ENCODE results near the gene ITGA6. TPM values are rescaled to one million over a fixed set of nuclear protein-coding genes. Genes with fewer than 3 reads are reported as not detected.

The ITGA6 gene
- total RNA-seq, 1 donor from 2014 or later, result 32.6 TPM

GRCh38 chr2:172416447-172417058, 10.8 kb upstream of the ITGA6 start:
- DNase-seq, result no peak

GRCh38 chr2:172420216-172420615, 7.2 kb upstream of the ITGA6 start:
- no peak for DNase-seq

GRCh38 chr2:172423160-172423559, 4.2 kb upstream of the ITGA6 start:
- no peak for DNase-seq

GRCh38 chr2:172425336-172425735, 2.0 kb upstream of the ITGA6 start:
- no peak for DNase-seq

GRCh38 chr2:172426635-172427255, 641 bp upstream of the ITGA6 start:
- DNase-seq, result no peak

- DNase-seq, result no peak
These were observed 825 bp downstream of the ITGA6 start for GRCh38 chr2:172427990-172428831.

GRCh38 chr2:172428832-172429210, 1.4 kb downstream of the ITGA6 start:
- DNase-seq, result no peak

- no peak for DNase-seq
These were observed 2.0 kb downstream of the ITGA6 start for GRCh38 chr2:172429301-172429968.

- DNase-seq, result no peak
These were observed 2.6 kb downstream of the ITGA6 start for GRCh38 chr2:172430027-172430426.

- no peak for DNase-seq
These were observed 3.3 kb downstream of the ITGA6 start for GRCh38 chr2:172430678-172431077.

GRCh38 chr2:172431463-172431862, 4.1 kb downstream of the ITGA6 start:
- DNase-seq, result no peak

GRCh38 chr2:172431993-172432392, 4.6 kb downstream of the ITGA6 start:
- DNase-seq, result no peak

GRCh38 chr2:172433144-172433543, 5.8 kb downstream of the ITGA6 start:
- DNase-seq, result no peak

- DNase-seq, result no peak
These were observed 7.6 kb downstream of the ITGA6 start for GRCh38 chr2:172434821-172435605.

GRCh38 chr2:172435606-172435911, 8.2 kb downstream of the ITGA6 start:
- no peak for DNase-seq

GRCh38 chr2:172436889-172437288, 9.5 kb downstream of the ITGA6 start:
- DNase-seq, result no peak

GRCh38 chr2:172437419-172438341, 10.3 kb downstream of the ITGA6 start:
- DNase-seq, result no peak

- no peak for DNase-seq
These were observed 11.5 kb downstream of the ITGA6 start for GRCh38 chr2:172438741-172439508.

- no peak for DNase-seq
These were observed 12.1 kb downstream of the ITGA6 start for GRCh38 chr2:172439509-172439860.

GRCh38 chr2:172439911-172440310, 12.5 kb downstream of the ITGA6 start:
- DNase-seq, result no peak

- DNase-seq, result no peak
These were observed 13.4 kb downstream of the ITGA6 start for GRCh38 chr2:172440795-172441194.

Measured in occipital lobe (tissue), 2 donors.